Fibroblast of skin of scalp (primary cell): ENCODE results near the gene LPAR6. TPM values are rescaled to one million over a fixed set of nuclear protein-coding genes. Genes with fewer than 3 reads are reported as not detected.
"Not testable (repeated sequence)": the region's sequence is repeated elsewhere in the genome, so short reads cannot be mapped to it uniquely, and the experiment has no call there.

Experiments used
- DNase-seq: peaks from one replicate; pipeline ENCODE4 v3.0.0-alpha.2; 2013
- polyA plus RNA-seq, 2 experiments: library from polyadenylated mRNA; unstranded; fragments of 120-200 nt; gene quantifications; one replicate each; pipeline ENCODE4 v1.2.1, GENCODE V29; 2013; ENCODE audit not compliant: insufficient read length in 2 of 2

Gene LPAR6
- polyA plus RNA-seq (2013, experiment 1 of 2; ENCODE audit: insufficient read length) = 1.7 TPM
- polyA plus RNA-seq (2013, experiment 2 of 2; ENCODE audit: insufficient read length) = 2.4 TPM

- peak; percentile 32 for DNase-seq
These were observed at the start of gene LPAR6 for GRCh38 chr13:48412881-48413351. TSS of gene LPAR6 (minus strand) at chr13:48413113. CDS start at chr13:48412423, 690 bp downstream.

GRCh38 chr13:48457578-48458242 is 44.8 kb upstream of the LPAR6 start:
- DNase-seq = no peak

- DNase-seq = no peak
These were observed 43.6 kb upstream of the LPAR6 start for GRCh38 chr13:48456546-48456945.

- DNase-seq = peak; percentile 39
These were observed 38.3 kb upstream of the LPAR6 start for GRCh38 chr13:48451196-48451595.

GRCh38 chr13:48449656-48450055 is 36.7 kb upstream of the LPAR6 start:
- no peak for DNase-seq

GRCh38 chr13:48448959-48449614 is 36.2 kb upstream of the LPAR6 start:
- peak; percentile 65 for DNase-seq

GRCh38 chr13:48448285-48448958 is 35.5 kb upstream of the LPAR6 start:
- DNase-seq = no peak

GRCh38 chr13:48446464-48446863 is 33.6 kb upstream of the LPAR6 start:
- peak; percentile 54 for DNase-seq

GRCh38 chr13:48443442-48444208 is 30.7 kb upstream of the LPAR6 start:
- DNase-seq = no peak

- DNase-seq = peak; percentile 66
These were observed 24.5 kb upstream of the LPAR6 start for GRCh38 chr13:48437371-48437770.

- DNase-seq = no peak
These were observed 23.9 kb upstream of the LPAR6 start for GRCh38 chr13:48436661-48437288.

GRCh38 chr13:48434200-48434599 is 21.3 kb upstream of the LPAR6 start:
- no peak for DNase-seq

- peak; percentile 73 for DNase-seq
These were observed 19.2 kb upstream of the LPAR6 start for GRCh38 chr13:48431987-48432615.

- peak; percentile 27 for DNase-seq
These were observed 18.5 kb upstream of the LPAR6 start for GRCh38 chr13:48431431-48431830.

GRCh38 chr13:48429886-48430285 is 17.0 kb upstream of the LPAR6 start:
- DNase-seq = no peak

- DNase-seq = no peak
These were observed 16.1 kb upstream of the LPAR6 start for GRCh38 chr13:48429036-48429435.

- not testable (repeated sequence) for DNase-seq
These were observed 13.9 kb upstream of the LPAR6 start for GRCh38 chr13:48426755-48427298.

- DNase-seq = no peak
These were observed 13.1 kb upstream of the LPAR6 start for GRCh38 chr13:48426052-48426451.

GRCh38 chr13:48424212-48424611 is 11.3 kb upstream of the LPAR6 start:
- no peak for DNase-seq

- not testable (repeated sequence) for DNase-seq
These were observed 9.1 kb upstream of the LPAR6 start for GRCh38 chr13:48422003-48422402.

GRCh38 chr13:48415516-48415915 is 2.6 kb upstream of the LPAR6 start:
- DNase-seq = no peak
